Transverse colon (tissue), 4 donors: Measurements from ENCODE around the gene PTCD3. TPM values are rescaled to one million over a fixed set of nuclear protein-coding genes. Genes with fewer than 3 reads are reported as not detected.

Experiments
- DNase-seq: peaks from one replicate; pipeline ENCODE4 v3.0.0-alpha.2; 2019
- H3K27ac ChIP-seq, 4 donors: fragments of 200-600 bp; sonication (generic); 2 replicates each; pipeline ENCODE4 v1.5.1; 2016 to 2018; ENCODE audit warnings: inconsistent platforms in 4 of 4
- H3K27me3 ChIP-seq: fragments of 200-600 bp; sonication (generic); 2 replicates; pipeline ENCODE4 v1.5.1; 2017; ENCODE audit warnings: inconsistent platforms
- H3K36me3 ChIP-seq, 4 donors: fragments of 200-600 bp; sonication (generic); 2 replicates each; pipeline ENCODE4 v1.5.1; 2017 to 2019; ENCODE audit warnings: inconsistent platforms in 4 of 4
- H3K4me1 ChIP-seq, 4 donors: fragments of 200-600 bp; sonication (generic); 2 replicates each; pipeline ENCODE4 v1.5.1; 2017 to 2020; ENCODE audit warnings: inconsistent platforms in 4 of 4
- H3K4me3 ChIP-seq, 4 donors: fragments of 200-600 bp; sonication (generic); 1 replicate in 1 of 4; 2 replicates in 3 of 4; pipeline versions ENCODE4 v1.5.1 to v1.6.1; 2017 to 2019; ENCODE audit warnings: inconsistent platforms in 4 of 4
- H3K9me3 ChIP-seq, 2 donors: fragments of 200-600 bp; sonication (generic); 2 replicates each; pipeline ENCODE4 v1.5.1; 2017 to 2019; ENCODE audit warnings: inconsistent platforms in 2 of 2
- CTCF ChIP-seq, 5 experiments: fragments of 200-600 bp in 3 of 5; fragments of 450-650 bp in 2 of 5; sonication (generic) in 3 of 5; IDR thresholded peaks; 1 replicate in 2 of 5; 2 replicates in 3 of 5; pipeline ENCODE4 v1.5.1; 2016 to 2017; ENCODE audit warnings: antibody characterized with exemption in 5 of 5, inconsistent platforms in 3 of 5, mild to moderate bottlenecking in 2 of 5, moderate library complexity in 1 of 5
- EP300 ChIP-seq: sonication (generic); formaldehyde crosslinking; IDR thresholded peaks from one replicate; pipeline ENCODE4 v1.6.1; 2017; ENCODE audit warnings: antibody characterized with exemption, low read depth
- POLR2A ChIP-seq: fragments of 450-650 bp; IDR thresholded peaks from one replicate; pipeline ENCODE4 v1.6.1; 2016; ENCODE audit warnings: antibody characterized with exemption, mild to moderate bottlenecking, moderate library complexity
- POLR2AphosphoS5 ChIP-seq, 3 donors: sonication (generic); formaldehyde crosslinking; IDR thresholded peaks; one replicate each; pipeline ENCODE4 v1.6.1; 2016; ENCODE audit warnings: antibody characterized with exemption in 3 of 3
- WGBS, 2 donors: methylation state at CpG; one replicate each; pipeline ENCODE4 v1.1.5; 2018; ENCODE audit warnings: low coverage in 1 of 2; 5-methylcytosine and 5-hydroxymethylcytosine counted together
- in situ Hi-C, 4 donors: fragments of 200-750 bp; cut with MboI; loops; one replicate each; pipeline versions ENCODE4 v1.15.0 to v1.15.1; 2017; ENCODE audit warnings: low sequenced_read_pairs in 3 of 4, low pct_ligation_motif_present in 1 of 4, low pct_unique_long_range_greater_than_20kb in 1 of 4
- intact Hi-C: fragments of 100-400 bp; cut with DNase I; formaldehyde crosslinking; loops from one replicate; pipeline ENCODE4 v1.15.1; 2023; ENCODE audit warnings: low total_unique reads
- total RNA-seq, 4 donors: library from RNA; depleted of rRNA; stranded (reverse); fragments of >200 nt; gene quantifications; one replicate each; pipeline ENCODE4 v1.1.0, GENCODE V29; 2016

PTCD3 gene
- total RNA-seq, 4 donors from 2014 or later: 67.7 to 189 (median 83.0) TPM

- intact Hi-C loops: no loop called here
- no peaks in the 10 kb centered on the region for H3K9me3 ChIP-seq
- H3K4me1 ChIP-seq: no peaks in the 10 kb centered on the region
- no peak overlapping the region for H3K27ac ChIP-seq
- H3K27me3 ChIP-seq: no peaks in the 10 kb centered on the region
- no peak for TF ChIP-seq EP300
- no peak for TF ChIP-seq POLR2AphosphoS5 (IDR thresholded peaks at IDR 0.05)
- TF ChIP-seq CTCF (IDR thresholded peaks at IDR 0.05): no peak
- no peak for TF ChIP-seq POLR2A
- 89 to 96% methylated on average over 4 of the region's 4 CpGs for WGBS, 2 donors
- H3K36me3 ChIP-seq: peaks cover 0 to 57% (median 21%) of the 10 kb centered on the region in 4 donors
- DNase-seq: no peak
- in situ Hi-C loops: no loop called here
- H3K4me3 ChIP-seq: no peak overlapping the region
Measured at GRCh38 chr2:86139981-86140380, 33.9 kb downstream of the PTCD3 start.

- in situ Hi-C loops: no loop called here
Measured at GRCh38 chr2:86140969-86141392, 34.9 kb downstream of the PTCD3 start.

GRCh38 chr2:86142436-86143257, 36.6 kb downstream of the PTCD3 start:
- Histone ChIP-seq H3K27me3 (no peaks in the 10 kb centered on the region), H3K4me1 (no peaks in the 10 kb centered on the region), H3K36me3 (peaks cover 0 to 58% (median 23%) of the 10 kb centered on the region in 4 donors), H3K4me3 (no peak overlapping the region), H3K9me3 (no peaks in the 10 kb centered on the region), H3K27ac (no peak overlapping the region)
- no peak for DNase-seq
- intact Hi-C loops: no loop called here
- no peak for TF ChIP-seq POLR2AphosphoS5 (IDR thresholded peaks at IDR 0.05)
- no peak for TF ChIP-seq EP300
- TF ChIP-seq CTCF (IDR thresholded peaks at IDR 0.05): no peak
- WGBS, 2 donors: 60 to 92% methylated on average over 2 to 3 of the region's 3 CpGs
- in situ Hi-C loops: no loop called here

More at GRCh38 chr2:86140969-86141392, 34.9 kb downstream of the PTCD3 start:
- TF ChIP-seq POLR2A (no peak), EP300 (no peak), CTCF (IDR thresholded peaks at IDR 0.05) (no peak), POLR2AphosphoS5 (IDR thresholded peaks at IDR 0.05) (no peak)
- H3K4me3 ChIP-seq: no peak overlapping the region
- no peaks in the 10 kb centered on the region for H3K27me3 ChIP-seq
- WGBS, 2 donors: 70 to 78% methylated on average over 2 to 4 of the region's 4 CpGs
- no peak overlapping the region for H3K27ac ChIP-seq
- intact Hi-C loops: no loop called here
- no peaks in the 10 kb centered on the region for H3K4me1 ChIP-seq
- DNase-seq: no peak
- peaks cover 0 to 57% (median 22%) of the 10 kb centered on the region in 4 donors for H3K36me3 ChIP-seq
- H3K9me3 ChIP-seq: no peaks in the 10 kb centered on the region

GRCh38 chr2:86143307-86143706, 37.3 kb downstream of the PTCD3 start:
- H3K4me3 ChIP-seq: no peak overlapping the region
- in situ Hi-C loops: no loop called here
- DNase-seq: no peak
- intact Hi-C loops: no loop called here
- no peaks in the 10 kb centered on the region for H3K27me3 ChIP-seq
- no peaks in the 10 kb centered on the region for H3K9me3 ChIP-seq
- no peaks in the 10 kb centered on the region for H3K4me1 ChIP-seq
- 91% methylated on average over 6 of the region's 6 CpGs; no CpG with 5 or more reads in 1 of the 2 donors for WGBS, 2 donors
- no peak overlapping the region for H3K27ac ChIP-seq
- peaks cover 0 to 58% (median 23%) of the 10 kb centered on the region in 4 donors for H3K36me3 ChIP-seq
- TF ChIP-seq POLR2AphosphoS5 (IDR thresholded peaks at IDR 0.05) (no peak), POLR2A (no peak), EP300 (no peak), CTCF (IDR thresholded peaks at IDR 0.05) (no peak)
